Fibroblast of skin of left quadriceps (primary cell): ENCODE data around the gene POC1A.
A peak's percentile ranks its signal among the peaks of the same experiment; 100 is the strongest.

Experiments used
- DNase-seq, 2 experiments: peaks; one replicate each; pipeline ENCODE4 v3.0.0-alpha.2; 2013; ENCODE audit warnings: low read depth in 2 of 2

POC1A gene

DNA sequence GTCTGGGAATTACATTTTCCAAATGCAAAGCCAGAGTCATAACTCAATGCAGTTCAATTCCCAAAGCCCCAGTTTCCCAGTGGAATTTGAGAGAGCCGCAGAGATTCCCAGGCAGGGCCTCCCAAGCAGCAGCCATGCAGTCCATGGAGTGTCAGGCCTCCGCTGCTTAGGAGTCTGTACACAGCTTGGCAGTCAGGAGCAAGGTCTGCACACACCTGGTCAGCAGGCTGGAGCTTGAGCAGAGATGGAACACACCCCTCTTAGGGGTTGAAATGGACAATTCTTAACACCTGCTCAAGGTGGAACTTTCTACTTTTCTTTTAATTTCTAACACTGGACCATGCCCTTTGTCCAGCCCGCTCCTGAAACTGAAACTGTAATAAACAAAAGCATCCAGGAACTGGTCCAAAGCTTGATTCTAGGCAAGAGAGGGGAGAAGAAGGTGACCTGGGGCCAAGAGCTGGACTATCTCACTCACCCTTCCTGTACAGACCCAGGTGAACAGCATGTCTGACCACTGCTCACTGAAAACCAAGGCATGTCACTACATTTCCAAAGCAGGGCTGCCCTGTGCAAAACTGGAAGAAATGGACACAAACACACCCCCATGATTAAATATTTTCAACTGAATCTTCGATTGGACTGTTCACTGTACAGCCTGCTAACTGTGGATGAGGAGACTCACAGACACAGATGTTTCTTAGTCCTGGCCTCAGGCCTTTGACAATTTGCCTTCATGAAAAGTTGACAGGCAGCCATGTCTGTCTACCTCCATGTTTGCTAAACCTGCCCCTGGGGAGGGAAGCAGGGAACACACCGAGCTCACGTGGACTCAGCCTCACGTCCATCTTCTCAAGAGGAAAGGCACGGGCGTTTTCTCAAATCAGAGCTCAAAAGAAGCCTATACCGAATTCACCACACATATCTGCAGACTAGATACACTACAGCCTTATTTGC, 49.3 kb downstream of the POC1A start:
- no peak for DNase-seq

DNA sequence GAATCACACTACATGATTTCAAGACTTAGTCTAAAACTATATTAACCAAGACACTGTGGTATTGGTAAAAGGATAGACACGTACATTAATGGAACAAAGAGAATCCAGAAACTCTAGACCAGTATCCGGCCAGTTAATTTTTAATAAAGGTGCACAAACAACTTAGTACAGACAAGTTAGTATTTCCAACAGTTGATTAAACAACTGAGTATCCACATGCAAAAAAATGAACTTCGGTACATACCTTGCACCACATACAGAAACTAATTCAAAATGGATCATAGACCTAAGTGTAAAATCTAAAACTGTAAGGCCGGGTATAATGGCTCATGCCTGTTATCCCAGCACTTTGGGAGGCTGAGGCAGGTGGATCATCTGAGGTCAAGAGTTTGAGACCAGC, 51.3 kb downstream of the POC1A start:
- no peak for DNase-seq

DNA sequence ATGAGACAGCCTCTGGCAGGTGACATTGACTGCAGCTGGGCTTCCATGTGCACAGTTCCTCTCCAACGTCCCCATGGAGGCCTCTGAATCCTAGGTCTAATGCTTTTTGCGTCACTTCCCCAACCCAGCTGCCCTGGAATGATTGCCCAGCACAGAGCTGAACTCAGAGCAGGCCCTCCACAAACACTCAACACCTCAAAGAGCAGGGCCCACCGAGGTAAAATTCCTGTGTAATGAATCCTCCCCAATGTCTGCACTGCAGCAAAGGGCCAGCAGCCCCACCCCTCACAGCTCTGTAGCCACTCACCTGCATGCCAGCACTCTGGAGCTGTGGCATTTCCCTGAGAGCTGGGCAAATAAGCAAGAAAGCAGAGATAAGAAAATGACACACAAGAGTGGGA, 55.2 kb downstream of the POC1A start:
- no peak for DNase-seq

DNA sequence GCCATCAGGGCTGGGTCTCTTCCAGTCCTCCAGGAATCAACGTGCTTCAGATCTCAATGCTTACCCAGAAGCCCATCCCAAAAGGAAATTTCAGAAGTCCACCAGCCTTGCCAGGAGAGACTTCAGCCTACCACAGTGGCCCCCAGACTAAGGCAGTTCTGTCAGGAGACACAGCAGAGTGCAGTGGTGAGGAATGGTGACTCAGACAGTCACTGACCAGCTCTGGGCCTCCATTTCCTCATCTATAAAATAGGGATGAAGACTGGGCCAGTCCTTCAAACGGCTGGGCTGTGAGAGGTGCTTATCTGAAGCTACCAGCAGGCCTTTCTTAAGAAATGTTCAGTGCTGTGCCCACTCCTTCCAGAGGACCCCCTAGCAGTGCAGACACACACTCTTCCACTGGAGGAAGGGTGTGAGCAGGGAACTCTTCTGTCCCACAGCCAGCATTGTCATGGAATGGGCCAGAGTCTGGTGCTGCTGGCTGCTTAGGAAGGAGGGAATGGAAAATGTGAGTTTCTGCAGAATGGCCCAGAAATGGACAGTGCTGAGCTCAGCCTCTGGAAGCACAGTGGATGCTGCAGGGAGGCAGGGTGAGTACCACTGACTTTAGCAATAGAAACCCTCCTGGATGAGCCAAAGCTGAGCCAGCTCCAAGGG, 56.2 kb downstream of the POC1A start:
- no peak for DNase-seq

DNA sequence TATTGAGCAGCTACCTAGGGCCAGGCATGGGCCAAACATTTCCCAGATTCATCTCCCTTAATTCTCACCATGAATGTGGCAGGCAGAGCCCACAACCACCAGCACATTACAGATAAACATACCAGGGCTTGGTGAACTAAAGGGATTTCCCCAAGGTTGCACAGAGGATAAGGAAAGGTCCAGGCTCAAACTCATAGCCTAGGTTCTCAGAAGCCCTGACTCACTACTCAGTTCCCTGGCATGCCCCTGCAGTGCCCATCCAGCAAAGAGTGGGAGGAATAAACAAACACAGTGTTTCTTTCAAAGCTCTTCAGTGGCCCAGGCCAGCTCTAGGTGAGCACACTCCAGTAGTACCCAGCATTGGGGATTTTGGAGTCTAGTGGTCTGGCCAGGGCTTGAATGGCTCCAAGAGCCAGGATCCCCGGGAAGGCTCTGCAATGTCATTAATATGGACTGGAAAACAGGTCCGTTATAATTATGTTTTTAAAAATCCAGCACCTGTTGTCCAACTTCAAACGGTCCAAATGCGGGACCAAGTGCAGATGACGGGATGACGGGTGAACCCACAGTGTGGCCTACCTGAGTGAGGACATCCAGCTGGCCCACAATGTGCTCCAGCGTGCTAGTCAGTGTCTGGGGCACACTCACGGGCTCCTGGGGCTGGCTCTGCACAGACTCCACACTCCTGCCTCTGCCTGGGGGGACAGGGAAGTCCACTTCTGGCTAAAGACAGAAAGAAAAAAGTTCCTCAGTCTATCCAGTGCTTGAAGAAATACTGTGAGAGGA, 58.0 kb downstream of the POC1A start:
- no peak for DNase-seq

DNA sequence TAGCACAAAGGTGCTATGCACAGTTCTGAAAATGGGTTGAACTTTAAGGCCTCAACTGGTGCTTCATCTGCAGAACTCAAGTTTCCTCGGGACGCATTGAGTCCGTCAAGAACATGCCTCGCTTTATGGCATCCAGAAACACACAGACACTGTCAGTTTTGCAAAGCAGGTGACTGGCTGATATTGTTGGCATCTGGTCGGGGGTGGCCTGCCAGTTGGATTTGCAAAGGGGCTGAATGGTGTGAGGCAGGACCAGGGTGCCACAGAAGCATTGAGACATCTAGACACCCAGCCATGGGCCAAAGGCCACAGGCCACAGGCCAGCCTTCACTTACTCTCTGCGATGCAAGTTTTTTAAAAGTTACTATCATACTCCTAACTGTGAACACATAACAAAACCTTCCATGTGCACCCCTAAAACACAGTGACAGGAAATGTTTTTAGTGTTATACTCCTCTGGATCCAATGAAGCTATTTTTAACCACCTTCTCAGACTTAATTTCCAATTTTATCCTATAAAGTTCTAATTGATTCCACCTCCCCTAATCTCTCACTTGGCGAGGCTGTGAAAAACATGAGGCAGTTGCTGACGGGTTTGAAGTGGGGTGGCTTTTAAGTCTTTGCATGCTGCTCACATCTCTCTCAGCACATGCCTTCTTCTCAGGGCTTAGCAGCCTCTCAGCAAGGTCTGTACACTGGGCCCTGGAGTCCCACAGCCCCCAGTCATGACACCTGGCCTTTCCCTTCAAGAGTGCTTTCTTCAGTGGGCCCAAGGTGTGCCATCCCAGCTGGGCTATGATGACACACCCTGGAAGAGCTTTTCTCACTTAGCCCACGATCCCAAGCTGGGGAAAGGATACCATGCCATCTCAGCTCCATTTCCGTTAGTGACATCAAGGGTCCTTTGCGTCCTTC, 59.4 kb downstream of the POC1A start:
- no peak for DNase-seq

DNA sequence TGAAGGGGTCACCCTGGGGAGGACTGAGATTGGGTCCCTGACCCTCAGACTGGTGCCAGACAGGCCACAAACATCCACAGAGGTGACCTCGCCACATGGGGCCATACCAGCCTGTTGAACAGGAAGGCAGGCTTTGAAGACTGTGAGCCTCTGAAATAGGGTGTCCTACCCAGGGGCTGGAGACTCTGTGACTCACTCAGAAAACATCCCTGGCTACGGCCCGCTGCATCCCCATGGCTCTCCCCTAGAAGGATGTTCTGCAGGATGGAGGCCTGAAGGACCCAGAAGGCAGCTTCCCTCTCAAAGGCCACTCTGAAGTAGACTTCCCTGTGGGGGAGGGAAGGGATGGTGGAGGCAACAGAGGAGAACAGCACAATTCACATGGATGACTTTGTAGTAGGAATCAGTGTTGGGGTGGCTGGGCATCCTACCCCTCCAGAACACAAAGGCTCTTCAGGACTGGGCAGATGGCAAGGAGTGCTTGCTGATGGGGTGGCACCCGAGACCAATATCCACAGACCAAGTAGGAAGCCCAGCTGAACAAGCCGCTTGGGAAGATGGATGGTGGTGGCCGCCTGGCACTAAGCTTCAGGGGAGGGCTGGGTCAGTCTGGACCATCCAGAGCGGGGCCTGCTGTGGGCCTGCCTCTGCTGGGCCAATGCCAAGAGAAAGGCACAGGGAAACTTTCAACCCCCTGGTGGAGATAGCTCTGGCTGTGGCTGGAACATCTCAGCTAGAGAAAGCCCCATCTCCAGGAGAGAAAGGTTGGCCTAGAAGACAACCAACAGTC, 60.3 kb downstream of the POC1A start:
- peak in 1 of 2 experiments; percentile 30 for DNase-seq

DNA sequence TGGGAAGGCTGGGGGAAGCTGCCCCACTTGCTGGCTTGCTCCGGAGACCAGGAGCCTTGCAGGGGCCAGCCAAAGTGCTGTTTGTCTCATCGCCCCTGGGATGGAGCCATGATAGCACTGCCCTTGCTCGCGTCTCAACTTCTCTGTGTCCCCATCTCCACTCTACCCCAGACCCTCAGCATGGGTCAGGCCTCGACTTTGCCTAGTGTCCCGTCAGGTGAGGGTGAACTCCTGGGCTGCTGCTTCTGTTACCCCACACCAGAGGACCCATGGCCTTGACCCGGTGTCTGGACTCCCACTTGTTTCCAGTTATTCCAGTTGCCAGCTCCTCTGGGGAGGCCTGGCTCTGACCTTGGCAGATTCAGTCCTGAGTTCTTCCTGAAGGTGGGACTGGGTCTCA, 61.3 kb downstream of the POC1A start:
- DNase-seq, result no peak

DNA sequence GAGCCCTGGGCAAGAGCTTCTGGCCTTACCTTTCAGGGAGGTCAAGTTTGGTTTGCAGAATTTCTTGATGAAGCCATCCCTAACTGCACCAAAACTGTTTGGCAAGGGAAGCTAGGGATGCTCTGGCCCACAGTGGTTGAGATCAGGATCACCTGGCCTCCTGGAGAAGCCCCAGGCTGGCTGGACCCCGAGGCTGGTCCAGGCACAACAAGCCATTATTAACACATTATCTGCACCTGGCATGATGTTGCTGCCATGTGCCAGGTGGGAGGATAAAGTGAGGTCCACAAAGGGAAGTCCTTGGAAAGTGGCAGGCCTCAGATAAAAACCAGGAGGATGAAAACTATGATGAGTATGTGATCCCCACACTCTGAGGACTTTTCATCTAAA, 62.0 kb downstream of the POC1A start:
- DNase-seq, result no peak

DNA sequence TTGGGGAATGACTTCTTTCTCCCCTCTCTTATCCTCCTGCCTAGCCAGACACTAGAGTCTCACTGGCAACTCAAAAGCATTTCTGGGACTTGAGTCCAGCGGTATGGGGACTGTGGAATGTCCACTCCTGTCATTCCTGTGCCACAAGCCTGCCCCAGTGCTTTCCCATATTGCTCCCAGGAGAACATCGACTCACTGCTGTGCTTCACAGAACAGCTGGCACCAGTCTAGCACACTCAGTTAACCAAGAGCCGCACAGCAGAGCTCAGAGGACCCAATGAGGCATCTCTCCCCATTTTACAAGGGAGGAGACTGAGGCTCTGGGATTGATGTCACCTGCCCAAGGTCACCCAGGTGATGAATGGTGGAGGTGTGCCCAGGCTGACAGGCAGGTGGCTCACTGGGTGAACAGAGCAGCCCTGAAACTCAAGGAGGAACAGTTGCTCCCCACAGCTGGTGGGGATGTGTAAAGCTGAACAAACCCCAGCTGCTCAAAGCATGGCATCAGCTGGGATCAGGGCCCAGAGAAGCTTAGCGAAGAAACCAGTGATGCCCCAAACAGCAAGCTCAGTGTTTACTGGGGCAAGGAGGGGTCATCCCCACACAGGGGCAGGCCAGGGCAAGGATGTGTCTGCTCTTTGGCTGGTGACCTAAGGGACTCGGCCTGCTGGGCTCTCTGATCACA, 62.5 kb downstream of the POC1A start:
- no peak for DNase-seq

DNA sequence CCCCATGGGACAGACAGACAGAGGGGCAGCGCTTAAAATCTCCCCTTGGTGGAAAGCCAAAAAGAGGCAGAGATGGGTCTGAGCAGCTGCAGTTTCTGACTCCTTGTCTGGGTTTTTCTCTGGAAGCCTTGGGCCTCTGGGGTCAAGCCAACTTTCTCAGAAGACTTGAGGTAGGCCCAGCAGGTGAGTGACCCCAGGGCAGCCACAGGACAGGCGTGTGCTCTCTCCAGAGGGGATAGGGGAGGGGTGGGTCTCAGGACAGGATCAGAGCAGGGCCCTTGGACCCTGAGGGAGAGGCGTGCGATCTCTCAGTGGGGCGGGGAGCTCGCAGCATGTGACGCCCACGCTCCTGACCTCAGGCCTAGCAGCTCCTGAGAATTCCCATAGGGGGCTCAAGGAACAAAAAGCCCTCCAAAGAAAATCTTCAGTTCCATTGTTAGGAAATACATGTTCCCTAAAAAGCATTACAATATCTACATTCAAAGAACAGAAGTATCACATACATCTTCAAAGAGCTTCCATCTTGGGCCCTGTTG, 63.2 kb downstream of the POC1A start:
- DNase-seq, result no peak

DNA sequence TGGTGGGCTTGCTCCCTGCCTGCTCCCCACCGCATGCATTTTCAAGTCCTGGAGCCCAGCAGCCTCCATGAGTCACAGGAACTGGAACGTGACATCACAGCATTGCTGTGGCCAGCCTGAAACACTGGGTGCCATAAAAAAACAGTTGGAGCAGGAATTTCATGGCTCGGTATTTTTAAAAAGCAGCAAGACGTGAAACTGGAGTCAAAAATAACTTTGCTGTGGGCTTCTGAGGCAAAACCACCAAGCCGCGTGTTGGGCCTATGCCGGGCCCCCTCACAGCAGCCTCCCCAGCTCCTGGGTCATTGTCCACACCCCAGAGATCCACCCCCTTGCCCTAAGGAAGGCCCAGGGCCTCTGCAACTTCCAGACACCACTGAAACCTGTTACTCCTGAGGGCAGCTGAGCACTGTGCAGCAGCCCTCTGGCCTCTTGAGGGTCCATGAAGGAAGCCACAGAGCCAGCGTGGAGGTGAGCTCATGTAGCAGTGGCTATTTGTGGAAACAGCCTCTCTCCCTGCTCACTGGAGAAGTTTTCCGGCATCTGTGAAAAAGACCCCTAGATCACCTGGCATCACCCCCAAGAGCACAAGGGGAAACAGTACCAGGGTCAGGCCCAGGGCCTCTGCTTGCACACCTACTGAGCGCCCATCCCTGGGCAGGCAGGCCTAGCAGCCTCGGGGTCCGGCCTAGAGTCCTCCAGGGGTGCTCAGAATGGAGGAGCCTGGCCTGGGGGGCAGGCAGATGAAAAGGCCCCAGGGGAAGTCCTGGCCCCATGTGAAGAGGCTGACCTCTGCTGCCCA, 63.9 kb downstream of the POC1A start:
- DNase-seq, result peak; percentile 87

DNA sequence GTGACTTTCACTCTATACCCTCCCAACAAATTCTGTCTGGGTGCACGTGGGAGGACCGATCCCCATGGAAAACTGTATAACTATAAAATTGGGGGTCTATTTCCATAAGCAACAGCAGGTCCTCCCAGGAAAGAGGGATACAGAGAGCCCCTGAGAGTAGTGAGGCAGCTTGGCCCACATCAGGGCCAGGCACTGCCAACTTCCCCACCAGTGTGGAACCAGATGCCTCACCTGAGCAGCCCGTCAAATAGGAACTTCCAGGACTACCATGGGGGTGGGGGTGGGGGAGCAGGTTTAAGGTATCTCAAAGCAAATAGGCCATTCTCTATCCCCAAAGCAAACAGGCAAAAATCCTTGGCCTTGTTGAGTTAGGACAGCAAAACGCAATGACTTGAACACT, 64.5 kb downstream of the POC1A start:
- DNase-seq, result no peak

DNA sequence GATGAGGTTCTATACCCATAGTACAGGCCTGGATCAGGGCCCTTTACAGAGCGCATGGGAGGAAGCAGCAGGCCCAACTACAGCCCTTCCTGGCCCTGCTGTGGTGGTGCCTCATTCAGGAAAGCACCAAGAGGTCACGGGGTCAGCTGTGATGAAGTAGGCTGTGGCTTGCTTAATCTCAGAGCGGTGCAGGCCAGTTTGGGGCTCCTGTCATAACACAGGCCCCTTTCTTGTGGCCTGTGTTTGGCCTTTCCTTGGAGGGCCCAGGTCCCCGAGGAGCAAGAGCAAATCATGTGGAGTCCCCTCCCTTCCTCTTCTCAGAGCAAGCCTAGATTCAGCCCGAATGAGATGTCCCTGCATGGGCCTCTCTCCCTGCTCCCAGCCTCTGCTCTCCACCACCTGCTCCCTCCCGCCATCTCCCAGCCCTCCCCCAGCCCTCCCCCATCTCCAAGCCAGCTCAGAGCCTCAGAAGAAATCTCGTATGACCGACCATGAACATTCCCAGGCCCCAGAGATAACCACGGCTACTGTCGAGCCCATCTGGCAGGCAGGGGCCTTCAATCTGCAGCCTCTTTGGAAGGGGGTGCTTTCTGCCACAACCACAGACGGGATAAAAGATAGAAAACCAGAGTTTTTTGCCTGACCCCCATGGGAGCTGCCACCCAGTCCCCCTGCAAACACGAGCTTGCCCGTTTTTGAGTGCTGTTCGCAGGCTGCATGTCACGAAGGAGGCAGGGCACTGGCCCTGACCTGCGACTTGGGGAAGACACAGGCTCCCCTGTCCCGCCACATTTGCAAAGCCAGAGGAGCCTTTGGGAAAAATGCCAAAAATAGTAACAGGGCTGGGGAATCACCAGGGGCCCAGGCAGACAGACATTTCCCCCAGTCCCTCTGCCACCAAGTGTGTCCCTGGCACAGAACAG, 65.5 kb downstream of the POC1A start:
- no peak for DNase-seq

DNA sequence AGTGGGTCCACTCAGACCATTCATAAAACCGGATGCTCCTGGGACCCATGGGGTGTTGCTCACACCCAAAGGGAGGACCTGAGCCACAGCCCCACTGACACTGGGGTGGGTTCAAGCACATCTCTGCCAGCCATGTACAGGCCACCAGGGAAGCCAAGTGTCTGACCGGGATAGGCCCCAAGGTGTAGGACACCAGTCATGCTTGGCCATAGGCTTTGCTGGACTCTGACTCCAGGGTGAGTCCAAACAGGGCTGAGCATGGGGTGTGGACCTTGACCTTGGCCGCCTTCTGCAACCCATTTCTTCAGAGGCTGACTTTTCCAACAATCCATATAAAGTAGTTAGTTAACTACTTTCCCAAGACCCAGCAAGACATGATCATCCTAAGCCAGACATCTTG, 66.5 kb downstream of the POC1A start:
- DNase-seq, result no peak

DNA sequence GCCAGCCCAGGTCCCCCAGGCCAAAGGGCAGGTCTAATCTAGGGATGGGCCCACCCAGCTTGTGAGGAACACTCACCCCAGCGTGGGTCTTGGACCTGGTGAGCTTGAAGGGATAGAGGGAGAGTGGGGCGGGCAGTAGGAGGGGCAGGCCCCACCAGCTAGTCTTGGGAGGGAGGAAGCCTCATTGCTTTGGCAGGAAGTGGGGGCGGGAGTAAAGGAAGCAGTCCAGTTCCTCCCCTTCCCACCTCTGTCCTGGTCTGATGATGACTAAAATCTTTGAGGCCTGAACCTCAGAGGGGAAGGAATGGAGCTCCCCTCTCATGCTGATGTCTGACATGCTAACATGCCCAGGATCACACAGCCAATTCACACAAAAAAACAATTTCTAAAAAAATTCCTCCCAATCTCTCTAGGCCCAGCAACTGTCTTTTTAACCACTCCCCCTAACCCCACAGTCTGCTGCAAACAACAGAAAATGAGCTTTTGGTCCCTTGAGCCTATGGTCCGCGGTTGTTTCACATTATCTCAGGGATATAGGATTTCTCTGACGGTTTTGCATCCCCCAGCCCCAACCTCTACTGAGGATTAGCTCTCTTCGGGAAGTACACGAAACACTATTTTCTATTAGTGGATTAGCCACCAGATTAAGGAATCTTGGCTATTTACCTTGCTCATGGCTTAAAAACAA, 67.1 kb downstream of the POC1A start:
- no peak for DNase-seq

DNA sequence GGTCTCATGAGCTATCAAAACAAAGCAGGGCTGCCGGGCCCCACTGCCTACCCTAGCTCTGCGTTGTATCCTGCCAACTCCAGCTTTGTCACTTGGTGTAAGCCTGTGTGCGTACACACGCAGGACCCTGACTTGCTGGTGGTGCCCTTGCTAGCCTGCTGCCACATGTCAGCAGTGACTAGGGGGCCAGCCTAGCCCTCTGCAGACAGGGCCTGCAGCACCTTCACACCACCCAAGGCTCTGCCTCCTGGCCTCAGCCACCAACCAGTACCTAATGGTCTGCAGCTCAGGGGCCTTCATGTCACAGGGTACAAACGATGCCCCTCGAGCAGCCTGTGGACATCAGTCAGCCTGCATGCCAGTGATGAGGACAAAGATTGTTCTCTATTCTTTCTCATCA, 67.8 kb downstream of the POC1A start:
- DNase-seq, result no peak
